ENCODE measurements around the gene COG5. TPM values are rescaled to one million over a fixed set of nuclear protein-coding genes. Genes with fewer than 3 reads are reported as not detected.

Gene COG5
- total and polyA plus RNA-seq, 3 donors from 2014 or later, result 27.1 to 76.1 (median 70.6) TPM

DNA sequence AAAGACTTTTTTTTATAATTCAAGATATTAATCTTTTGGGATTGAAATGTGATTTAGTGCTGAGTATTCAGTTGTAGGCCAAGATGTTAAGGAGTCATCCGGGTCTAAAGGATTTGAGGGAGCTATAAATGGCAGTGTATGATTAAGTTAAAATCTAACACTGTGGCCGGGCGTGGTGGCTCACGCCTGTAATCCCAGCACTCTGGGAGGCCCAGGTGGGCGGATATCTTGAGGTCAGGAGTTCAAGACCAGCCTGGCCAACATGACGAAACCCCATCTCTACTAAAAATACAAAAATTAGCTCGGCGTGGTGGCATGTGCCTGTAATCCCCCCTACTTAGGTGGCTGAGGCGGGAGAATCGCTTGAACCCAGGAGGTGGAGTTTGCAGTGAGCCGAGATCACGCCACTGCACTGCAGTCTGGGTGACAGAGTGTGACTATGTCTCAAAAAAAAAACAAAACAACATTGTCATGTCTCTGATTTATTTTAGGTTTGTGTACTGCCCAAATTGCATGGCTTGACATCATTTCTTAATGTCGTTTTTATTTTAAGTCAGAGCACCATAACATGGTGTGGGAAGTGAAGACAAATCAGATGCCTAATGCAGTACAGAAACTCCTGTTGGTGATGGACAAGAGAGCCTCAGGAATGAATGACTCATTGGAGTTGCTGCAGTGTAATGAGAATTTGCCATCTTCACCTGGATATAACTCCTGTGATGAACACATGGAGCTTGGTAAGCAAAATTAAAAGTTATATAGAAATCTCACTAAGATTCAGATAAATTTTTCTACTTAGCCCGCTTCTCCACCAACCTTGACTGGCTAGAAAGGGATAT is 384.2 kb downstream of the COG5 start:
- no peak for DNase-seq
- Histone ChIP-seq H3K4me1 (peaks cover under 1% of the 10 kb centered on the region), H3K36me3 (ENCODE audit: low read depth, missing control alignments) (no peaks in the 10 kb centered on the region), H3K4me3 (no peak overlapping the region), H3K9me3 (no peaks in the 10 kb centered on the region), H3K27ac (no peak overlapping the region), H3K27me3 (no peaks in the 10 kb centered on the region)
- TF ChIP-seq, protein P1, sequence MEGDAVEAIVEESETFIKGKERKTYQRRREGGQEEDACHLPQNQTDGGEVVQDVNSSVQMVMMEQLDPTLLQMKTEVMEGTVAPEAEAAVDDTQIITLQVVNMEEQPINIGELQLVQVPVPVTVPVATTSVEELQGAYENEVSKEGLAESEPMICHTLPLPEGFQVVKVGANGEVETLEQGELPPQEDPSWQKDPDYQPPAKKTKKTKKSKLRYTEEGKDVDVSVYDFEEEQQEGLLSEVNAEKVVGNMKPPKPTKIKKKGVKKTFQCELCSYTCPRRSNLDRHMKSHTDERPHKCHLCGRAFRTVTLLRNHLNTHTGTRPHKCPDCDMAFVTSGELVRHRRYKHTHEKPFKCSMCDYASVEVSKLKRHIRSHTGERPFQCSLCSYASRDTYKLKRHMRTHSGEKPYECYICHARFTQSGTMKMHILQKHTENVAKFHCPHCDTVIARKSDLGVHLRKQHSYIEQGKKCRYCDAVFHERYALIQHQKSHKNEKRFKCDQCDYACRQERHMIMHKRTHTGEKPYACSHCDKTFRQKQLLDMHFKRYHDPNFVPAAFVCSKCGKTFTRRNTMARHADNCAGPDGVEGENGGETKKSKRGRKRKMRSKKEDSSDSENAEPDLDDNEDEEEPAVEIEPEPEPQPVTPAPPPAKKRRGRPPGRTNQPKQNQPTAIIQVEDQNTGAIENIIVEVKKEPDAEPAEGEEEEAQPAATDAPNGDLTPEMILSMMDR (IDR thresholded peaks at IDR 0.05), result no peak
- no peak for TF ChIP-seq POLR2A (IDR thresholded peaks at IDR 0.05)
- intact Hi-C loops (cut with DNase I; ENCODE audit: low total_unique reads), result no loop called here
- 86 to 89% methylated on average over 14 of the region's 14 CpGs for WGBS, 2 donors

DNA sequence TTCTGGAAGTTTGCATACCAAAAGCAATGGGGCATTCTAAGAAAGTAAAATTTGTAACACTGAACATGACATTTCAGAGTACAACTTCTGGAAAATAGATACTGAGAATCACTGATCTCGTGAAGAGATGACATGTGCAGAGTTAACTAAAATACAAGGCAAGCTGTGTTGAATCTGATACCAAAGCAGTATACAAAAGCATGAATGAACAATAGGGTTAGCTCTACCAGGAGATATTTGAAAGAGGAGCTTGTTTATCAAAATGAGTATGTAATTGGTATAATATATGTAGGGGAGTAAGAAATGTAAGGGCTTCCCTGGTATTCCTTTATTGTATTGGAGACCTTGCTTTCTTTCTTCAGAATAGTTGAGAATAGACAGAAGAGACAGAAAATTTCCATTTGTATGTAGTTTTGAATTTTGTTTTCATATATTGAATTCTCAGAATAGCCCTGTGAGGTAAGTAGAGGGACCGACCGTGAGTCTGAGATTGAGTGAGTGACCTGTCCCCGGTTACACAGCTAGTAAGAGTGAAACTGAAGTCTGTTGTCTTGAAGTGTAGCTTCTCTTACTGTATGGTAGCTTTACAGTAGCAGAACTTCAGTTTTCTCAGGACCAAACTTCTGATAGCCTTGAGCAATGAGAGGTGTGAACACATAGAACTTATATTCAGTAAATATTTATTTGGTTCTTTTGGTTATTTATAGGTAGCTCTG is 389.9 kb downstream of the COG5 start:
- Histone ChIP-seq H3K9me3 (no peaks in the 10 kb centered on the region), H3K4me3 (no peak overlapping the region), H3K27me3 (no peaks in the 10 kb centered on the region), H3K27ac (no peak overlapping the region), H3K4me1 (peaks cover 25% of the 10 kb centered on the region), H3K36me3 (ENCODE audit: low read depth, missing control alignments) (no peaks in the 10 kb centered on the region)
- no peak for DNase-seq
- intact Hi-C loops (cut with DNase I; ENCODE audit: low total_unique reads), result no loop called here
- WGBS, 2 donors, result 64 to 66% methylated on average over 4 of the region's 4 CpGs
- no peak for TF ChIP-seq POLR2A (IDR thresholded peaks at IDR 0.05)
- TF ChIP-seq, protein P1 (IDR thresholded peaks at IDR 0.05), result no peak

DNA sequence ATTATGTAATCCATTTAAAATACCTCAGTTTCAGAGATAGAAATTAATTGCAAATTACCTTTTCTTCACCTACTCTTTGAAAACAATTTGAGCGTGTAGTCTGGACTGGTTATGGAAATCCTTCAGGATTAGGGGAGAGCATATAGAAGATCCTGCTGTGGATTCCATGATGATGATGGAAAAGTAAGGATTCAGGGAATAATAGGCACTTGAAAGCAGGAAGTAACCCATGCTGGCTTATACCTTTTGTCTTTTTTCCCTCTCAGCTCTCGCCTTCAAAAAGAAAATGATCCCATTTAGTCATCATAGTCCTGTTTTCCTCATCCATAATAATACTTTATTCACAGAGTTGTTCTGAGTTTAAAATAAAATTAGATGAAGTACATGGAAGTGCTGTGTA is 390.5 kb downstream of the COG5 start:
- TF ChIP-seq, protein P1 (IDR thresholded peaks at IDR 0.05), result no peak
- no peak for TF ChIP-seq POLR2A (IDR thresholded peaks at IDR 0.05)
- no peak for DNase-seq
- H3K36me3 ChIP-seq (ENCODE audit: low read depth, missing control alignments), result no peaks in the 10 kb centered on the region
- H3K27me3 ChIP-seq, result no peaks in the 10 kb centered on the region
- intact Hi-C loops (cut with DNase I; ENCODE audit: low total_unique reads), result no loop called here
- no peak overlapping the region for H3K4me3 ChIP-seq
- 65 to 77% methylated on average over 2 of the region's 2 CpGs for WGBS, 2 donors
- H3K27ac ChIP-seq, result no peak overlapping the region
- H3K4me1 ChIP-seq, result peaks cover 25% of the 10 kb centered on the region
- H3K9me3 ChIP-seq, result no peaks in the 10 kb centered on the region

DNA sequence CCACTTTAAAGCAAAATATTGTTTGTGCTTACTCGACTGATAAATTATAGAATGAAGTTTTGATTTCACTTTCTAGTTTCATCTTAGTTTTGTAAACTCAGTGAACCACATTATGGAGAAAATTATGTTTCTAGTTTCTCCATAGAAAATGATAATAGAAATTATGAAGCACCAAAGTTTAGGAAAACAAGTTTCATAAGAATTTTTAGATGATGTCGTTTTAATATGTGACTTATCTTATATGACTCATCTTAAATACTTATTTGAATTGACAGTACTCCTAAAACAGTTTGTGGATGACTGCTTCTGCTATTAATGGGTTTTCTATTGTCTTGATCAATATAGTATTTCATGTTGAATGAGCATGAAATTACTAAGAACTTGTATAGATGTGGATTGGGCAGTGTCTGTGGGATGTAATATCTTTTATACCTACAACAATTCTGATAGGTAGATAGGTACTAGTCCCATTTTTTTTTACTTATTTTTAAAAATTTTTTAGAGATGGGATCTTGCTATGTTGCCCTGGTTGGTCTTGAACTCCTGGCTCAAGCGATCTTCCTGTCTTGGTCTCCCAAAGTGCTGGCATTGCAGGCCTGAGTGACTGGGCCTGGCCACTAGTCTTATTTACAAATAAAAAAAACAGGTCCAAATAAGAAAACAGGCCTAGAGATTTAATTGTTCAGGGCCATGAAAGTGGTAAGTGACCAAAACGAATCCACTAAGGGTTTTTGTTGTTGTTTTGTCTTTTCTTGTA is 391.3 kb downstream of the COG5 start:
- H3K4me3 ChIP-seq, result no peak overlapping the region
- 61 to 66% methylated on average over 4 of the region's 4 CpGs for WGBS, 2 donors
- H3K9me3 ChIP-seq, result no peaks in the 10 kb centered on the region
- peaks cover 25% of the 10 kb centered on the region for H3K4me1 ChIP-seq
- intact Hi-C loops (cut with DNase I; ENCODE audit: low total_unique reads), result no loop called here
- TF ChIP-seq, protein P1 (IDR thresholded peaks at IDR 0.05), result no peak
- TF ChIP-seq POLR2A (IDR thresholded peaks at IDR 0.05), result no peak
- no peak overlapping the region for H3K27ac ChIP-seq
- no peaks in the 10 kb centered on the region for H3K36me3 ChIP-seq (ENCODE audit: low read depth, missing control alignments)
- H3K27me3 ChIP-seq, result no peaks in the 10 kb centered on the region
- no peak for DNase-seq
